ENCODE data around the gene GPR162. TPM values are rescaled to one million over a fixed set of nuclear protein-coding genes. Genes with fewer than 3 reads are reported as not detected.

GPR162 gene
- polyA plus RNA-seq, 1 donor (not counting 4 experiments of a cell fraction or from before 2014, with no cell fraction given), result 0.09 TPM

DNA sequence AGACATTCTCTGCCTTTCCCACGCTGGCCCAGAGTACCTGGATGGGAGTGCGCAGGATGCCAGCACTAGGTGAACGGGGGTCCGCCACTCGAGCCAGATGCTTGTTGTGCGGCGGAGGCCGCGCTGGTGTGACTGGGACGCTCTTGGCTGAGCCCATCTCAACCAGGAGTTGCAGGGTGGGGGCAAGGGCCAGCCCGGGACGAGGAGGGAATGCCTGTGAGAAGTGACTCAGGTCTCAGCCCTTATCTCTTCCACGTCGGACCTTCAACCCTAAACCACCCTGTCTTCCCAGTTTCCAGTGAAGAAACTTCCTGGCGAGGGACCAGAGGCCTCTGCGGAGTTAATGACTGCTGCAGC lies 29.2 kb downstream of the GPR162 start:
- FAIRE-seq, result no peak
- no peak for DNase-seq (ENCODE audit: low read depth, low spot score)
- H3K36me3 ChIP-seq (ENCODE audit: control insufficient read depth in 2 of 2, extremely low read depth in 1 of 2, insufficient read depth in 2 of 2, low read length in 2 of 2), result peaks cover 11 to 41% of the 10 kb centered on the region in 2 experiments
- H3K27me3 ChIP-seq (ENCODE audit: control insufficient read depth, extremely low read depth, insufficient read depth, low read length), result no peaks in the 10 kb centered on the region
- no peaks in the 10 kb centered on the region for H3K9me3 ChIP-seq (ENCODE audit: control insufficient read depth, low read depth, low read length)
- H3K4me1 ChIP-seq (ENCODE audit: control insufficient read depth, extremely low read depth, insufficient read depth, low read length), result peaks cover 21% of the 10 kb centered on the region
- peak overlapping the region; percentile 92 for H3K9ac ChIP-seq (ENCODE audit: control insufficient read depth, extremely low read depth, insufficient read depth, low read length)
- no peaks in the 10 kb centered on the region for H4K20me1 ChIP-seq (ENCODE audit: control insufficient read depth, extremely low read depth, insufficient read depth, low read length)
- H3K27ac ChIP-seq (ENCODE audit: control insufficient read depth, insufficient read depth, low read length), result peak overlapping the region; percentile 91
- no peaks in the 10 kb centered on the region for H3K9me1 ChIP-seq (ENCODE audit: control insufficient read depth, extremely low read depth, insufficient read depth, low read length)
- peak overlapping the region; percentile 73 for H2AFZ ChIP-seq (ENCODE audit: control insufficient read depth, low read length)
- H3K79me2 ChIP-seq (ENCODE audit: control insufficient read depth, insufficient read depth, low read length), result peaks cover 40% of the 10 kb centered on the region
- TF ChIP-seq EZH2 (IDR thresholded peaks at IDR 0.05; ENCODE audit: low read length) (no peak), CTCF (optimal IDR thresholded peaks at IDR 0.05 in 1 of 3, IDR thresholded peaks at IDR 0.05 in 1 of 3, conservative IDR thresholded peaks at IDR 0.05 in 1 of 3; ENCODE audit: extremely low read depth in 1 of 3, insufficient read depth in 2 of 3, low read length in 3 of 3) (no peak)
- H3K4me2 ChIP-seq (ENCODE audit: control insufficient read depth, extremely low read depth, insufficient read depth, low read depth, low read length), result peak overlapping the region; percentile 94
- dilution Hi-C loops (cut with MboI; ENCODE audit: extremely low pct_ligation_motif_present, low sequenced_read_pairs), result no loop called here
- H3K4me3 ChIP-seq (ENCODE audit: control insufficient read depth in 2 of 3, extremely low read depth in 1 of 3, insufficient read depth in 2 of 3, low read depth in 1 of 3, low read length in 3 of 3), result peak overlapping the region; percentile 72 to 99 (median 95)

GRCh38 chr12:6851153-6851920 lies 29.7 kb downstream of the GPR162 start, which contains the start of gene CDCA3:
CDCA3 (minus strand) TSS chr12:6851286; CDS start chr12:6850952, 334 bp downstream.
- Histone ChIP-seq H3K4me2 (ENCODE audit: control insufficient read depth, extremely low read depth, insufficient read depth, low read depth, low read length) (peak within 1 kb of the TSS; percentile 94), H3K4me1 (ENCODE audit: control insufficient read depth, extremely low read depth, insufficient read depth, low read length) (peaks cover 21% of the 10 kb centered on the region), H3K79me2 (ENCODE audit: control insufficient read depth, insufficient read depth, low read length) (peaks cover 41% of the 10 kb centered on the region), H3K27ac (ENCODE audit: control insufficient read depth, insufficient read depth, low read length) (peak within 1 kb of the TSS; percentile 91), H3K4me3 (ENCODE audit: control insufficient read depth in 2 of 3, extremely low read depth in 1 of 3, insufficient read depth in 2 of 3, low read depth in 1 of 3, low read length in 3 of 3) (peak within 1 kb of the TSS; percentile 72 to 99 (median 95)), H3K9ac (ENCODE audit: control insufficient read depth, extremely low read depth, insufficient read depth, low read length) (peak within 1 kb of the TSS; percentile 92), H3K36me3 (ENCODE audit: control insufficient read depth in 2 of 2, extremely low read depth in 1 of 2, insufficient read depth in 2 of 2, low read length in 2 of 2) (peaks cover 15 to 45% of the 10 kb centered on the region in 2 experiments), H3K27me3 (ENCODE audit: control insufficient read depth, extremely low read depth, insufficient read depth, low read length) (no peaks in the 10 kb centered on the region), H2AFZ (ENCODE audit: control insufficient read depth, low read length) (peak within 1 kb of the TSS; percentile 100), H4K20me1 (ENCODE audit: control insufficient read depth, extremely low read depth, insufficient read depth, low read length) (no peaks in the 10 kb centered on the region), H3K9me1 (ENCODE audit: control insufficient read depth, extremely low read depth, insufficient read depth, low read length) (no peaks in the 10 kb centered on the region), H3K9me3 (ENCODE audit: control insufficient read depth, low read depth, low read length) (no peaks in the 10 kb centered on the region)
- TF ChIP-seq EZH2 (IDR thresholded peaks at IDR 0.05; ENCODE audit: low read length) (no peak), CTCF (optimal IDR thresholded peaks at IDR 0.05 in 1 of 3, IDR thresholded peaks at IDR 0.05 in 1 of 3, conservative IDR thresholded peaks at IDR 0.05 in 1 of 3; ENCODE audit: extremely low read depth in 1 of 3, insufficient read depth in 2 of 3, low read length in 3 of 3) (no peak)
- peak; percentile 97 for DNase-seq (ENCODE audit: low read depth, low spot score)
- dilution Hi-C loops (cut with MboI; ENCODE audit: extremely low pct_ligation_motif_present, low sequenced_read_pairs), result no loop called here
- peak; percentile 95 for FAIRE-seq
